Activated CD4-positive, CD25-positive, alpha-beta regulatory T cell (primary cell): ENCODE results near the gene ZNF791.
"Not testable (repeated sequence)": the region's sequence is repeated elsewhere in the genome, so short reads cannot be mapped to it uniquely, and the experiment has no call there.

ENCODE experiments used
- DNase-seq, 4 experiments: peaks; one replicate each; lab custom pipeline; 2025; lab: John Stamatoyannopoulos, UW

ZNF791 gene

DNA sequence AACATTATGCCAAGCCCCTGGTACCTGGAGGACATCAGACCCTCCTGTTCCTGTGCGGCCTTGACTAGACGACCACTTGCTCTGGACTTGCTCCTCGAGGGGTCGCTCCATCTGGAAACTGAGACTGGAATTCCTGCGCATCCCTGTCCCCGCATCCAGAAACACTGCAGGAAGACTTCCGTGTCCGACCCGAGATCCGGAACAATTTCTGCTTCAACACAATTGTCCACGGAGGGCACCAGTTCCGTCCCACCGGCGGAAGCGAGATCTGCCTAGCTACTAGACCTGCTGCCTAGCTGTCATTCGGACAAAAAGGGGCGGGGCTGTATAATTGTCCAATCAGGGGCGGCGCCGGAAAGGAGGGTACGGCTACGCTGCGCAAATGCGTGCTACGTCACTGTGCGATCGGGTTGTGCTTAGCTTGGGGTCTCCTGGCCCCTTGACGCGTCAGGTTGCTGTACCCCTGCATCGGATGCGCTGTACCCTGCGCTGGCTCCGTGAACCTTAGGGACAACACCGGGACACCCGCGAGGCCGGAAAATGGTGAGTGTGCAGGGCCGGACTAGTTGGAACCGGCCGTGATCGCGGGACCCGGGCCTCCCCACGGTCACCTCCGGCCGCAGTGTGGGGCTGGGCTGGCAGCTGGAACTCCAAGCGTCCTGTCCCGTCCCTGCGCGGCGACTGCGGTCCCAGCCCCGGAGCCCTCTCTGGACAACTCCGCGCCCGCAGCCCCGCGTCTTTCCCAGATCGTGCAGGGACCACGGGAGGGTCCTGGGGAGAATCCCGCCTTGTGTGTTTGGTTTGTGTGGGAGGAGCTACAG lies at the start of gene ZNF791, which contains the start of gene ZNF490:
TSS of gene ZNF791 (plus strand) at position 381 of the 821 bp plus-strand sequence. CDS start at position 541, 160 bp downstream.
TSS of gene ZNF490 (minus strand) at position 274 of the 821 bp plus-strand sequence. CDS start at position 141, 133 bp downstream.
- peak; percentile 90 to 93 (median 92) for DNase-seq

DNA sequence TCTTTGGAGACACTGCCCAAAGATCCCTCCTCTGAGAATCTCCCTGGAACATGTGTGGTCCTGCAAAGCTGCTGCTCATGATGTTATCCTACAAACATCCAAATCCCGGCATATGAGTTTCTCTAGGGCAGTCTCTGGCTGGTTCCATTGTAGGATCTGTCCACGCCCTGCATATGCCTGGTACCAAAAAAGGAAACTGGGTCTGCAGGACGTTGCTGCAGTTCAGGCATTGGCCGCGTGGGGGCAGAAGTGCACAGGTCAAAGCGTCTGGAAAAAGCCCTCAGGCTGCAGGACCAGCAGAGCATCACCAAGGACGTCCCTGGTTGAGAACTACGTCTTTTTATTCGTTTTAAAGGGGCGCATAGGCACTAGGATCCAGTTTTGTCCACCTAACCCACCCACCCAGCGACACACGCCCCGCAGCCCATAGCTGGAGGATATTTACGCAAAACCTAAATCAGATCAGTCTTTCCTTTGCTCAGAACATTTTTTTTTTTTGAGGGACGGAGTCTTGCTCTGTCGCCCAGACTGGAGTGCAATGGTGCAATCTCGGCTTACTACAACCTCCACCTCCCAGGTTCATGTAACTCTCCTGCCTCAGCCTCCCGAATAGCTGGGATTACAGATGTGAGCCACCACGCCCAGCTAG lies 46.6 kb upstream of the ZNF791 start:
- peak; percentile 76 to 96 (median 86) for DNase-seq

DNA sequence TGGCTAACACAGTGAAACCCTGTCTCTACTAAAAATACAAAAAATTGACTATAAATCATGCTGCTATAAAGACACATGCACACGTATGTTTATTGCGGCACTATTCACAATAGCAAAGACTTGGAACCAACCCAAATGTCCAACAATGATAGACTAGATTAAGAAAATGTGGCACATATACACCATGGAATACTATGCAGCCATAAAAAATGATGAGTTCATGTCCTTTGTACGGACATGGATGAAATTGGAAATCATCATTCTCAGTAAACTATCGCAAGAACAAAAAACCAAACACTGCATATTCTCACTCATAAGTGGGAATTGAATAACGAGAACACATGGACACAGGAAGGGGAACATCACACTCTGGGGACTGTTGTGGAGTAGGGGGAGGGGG lies 44.3 kb upstream of the ZNF791 start:
- DNase-seq, result not testable (repeated sequence)

DNA sequence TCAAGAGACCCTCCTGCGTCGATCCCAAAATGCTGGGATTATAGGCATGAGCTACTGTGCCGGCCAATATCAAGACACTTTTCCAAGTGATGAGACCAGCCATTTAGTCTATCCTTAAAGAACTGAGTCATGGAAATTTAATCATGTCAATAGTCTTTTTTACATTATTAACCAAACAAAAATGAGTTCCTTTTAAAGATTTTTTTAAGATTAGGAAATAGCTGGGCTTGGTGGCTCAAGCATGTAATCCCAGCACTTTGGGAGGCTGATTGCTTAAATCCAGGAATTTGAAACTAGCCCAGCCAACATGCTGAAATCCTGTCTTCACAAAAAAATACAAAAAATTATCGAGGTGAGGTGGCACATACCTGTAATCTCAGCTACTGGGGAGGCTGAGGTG lies 42.8 kb upstream of the ZNF791 start:
- DNase-seq, result no peak

DNA sequence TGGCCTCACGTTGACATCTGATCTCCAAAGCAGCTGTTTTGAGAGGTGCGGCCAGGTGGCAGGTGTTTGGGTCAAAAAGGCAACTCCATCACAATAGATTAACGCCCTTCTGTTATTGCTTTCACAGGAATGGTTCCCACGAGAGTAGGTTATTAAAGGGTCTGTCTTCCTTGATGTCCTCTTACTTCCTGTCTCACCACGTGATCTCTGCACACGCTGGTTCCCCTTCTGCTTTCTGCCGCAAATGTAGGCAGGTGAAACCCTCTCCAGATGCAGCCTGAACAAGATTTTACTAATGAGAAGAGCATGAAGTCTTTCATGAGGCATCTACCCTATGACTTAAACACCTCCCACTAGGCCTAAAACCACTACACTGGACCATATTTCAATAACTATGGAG lies 36.7 kb upstream of the ZNF791 start:
- no peak for DNase-seq

DNA sequence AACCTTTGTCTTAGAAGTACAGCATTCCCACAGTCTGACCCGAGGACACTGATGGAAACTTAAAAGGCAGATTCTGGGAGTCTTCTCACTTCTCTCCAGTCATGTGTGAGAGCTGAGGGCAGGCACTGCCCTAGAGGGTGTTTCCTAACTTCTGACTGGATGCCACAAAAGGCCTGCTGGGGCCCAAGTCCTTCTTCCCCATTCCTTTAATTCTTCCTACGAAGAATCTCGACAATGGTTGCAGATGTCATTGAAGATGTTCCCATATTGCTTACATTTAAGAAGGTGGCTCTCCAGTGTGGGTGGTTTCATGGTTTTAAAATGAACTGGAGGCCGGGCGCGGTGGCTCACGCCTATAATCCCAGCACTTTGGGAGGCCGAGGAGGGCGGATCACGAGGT lies 32.1 kb upstream of the ZNF791 start:
- DNase-seq, result no peak

DNA sequence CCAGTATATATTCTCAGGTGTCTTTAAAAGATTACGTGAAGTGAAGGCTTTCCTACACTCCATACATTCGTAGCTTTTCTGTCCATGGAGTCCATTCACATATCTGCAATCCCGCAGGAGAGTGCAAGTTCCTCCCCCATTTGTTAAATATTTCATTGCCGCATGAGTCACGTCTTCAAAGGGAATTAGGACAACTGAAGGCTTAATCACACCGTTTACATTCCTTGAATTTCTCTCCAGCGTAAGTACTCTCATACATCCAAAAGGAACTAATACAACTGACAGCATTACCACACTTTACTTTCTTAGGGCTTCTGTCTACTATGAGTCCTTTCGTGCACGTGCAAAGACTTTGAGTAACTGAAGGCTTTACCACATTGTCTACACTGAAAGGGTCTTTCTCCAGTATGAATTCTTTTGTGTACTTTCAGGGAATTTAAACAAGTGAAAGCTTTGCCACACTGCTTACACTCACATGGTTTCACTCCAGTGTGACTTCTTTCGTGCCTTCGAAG lies 30.5 kb upstream of the ZNF791 start:
- no peak for DNase-seq

DNA sequence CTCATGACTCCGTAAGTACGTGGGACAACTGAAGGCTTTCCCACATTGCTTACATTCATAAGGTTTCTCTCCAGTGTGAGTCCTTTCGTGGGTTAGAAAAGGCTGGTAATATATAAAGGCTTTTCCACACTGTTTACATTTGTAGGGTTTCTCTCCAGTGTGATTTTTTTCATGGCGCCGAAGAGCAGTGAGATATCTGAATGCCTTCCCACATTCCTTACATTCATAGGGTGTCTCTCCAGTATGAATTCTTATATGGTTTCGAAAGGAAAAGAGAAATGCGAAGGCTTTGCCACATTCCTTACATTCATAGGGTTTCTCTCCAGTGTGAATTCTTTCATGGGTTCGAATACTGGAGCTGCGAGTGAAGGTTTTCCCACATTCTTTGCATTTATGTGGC lies 29.6 kb upstream of the ZNF791 start:
- no peak for DNase-seq

DNA sequence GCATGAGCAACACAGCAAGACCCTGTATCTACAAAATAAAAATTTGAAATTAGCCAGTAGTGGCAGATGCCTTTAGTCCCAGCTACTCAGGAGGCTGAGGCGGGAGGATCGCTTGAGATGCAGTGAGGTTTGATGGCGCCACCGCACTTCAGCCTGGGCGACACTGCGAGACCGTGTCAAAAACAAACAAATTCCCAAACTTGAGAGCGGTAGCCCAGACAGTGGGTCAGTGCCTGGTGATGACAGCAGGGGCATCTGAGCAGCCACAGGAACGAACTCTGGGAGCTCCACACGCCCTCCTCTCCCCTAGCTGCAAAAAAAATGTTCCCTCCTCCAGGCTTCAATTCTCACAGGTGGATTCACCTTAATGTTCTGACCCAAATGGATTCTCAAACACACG lies 14.2 kb upstream of the ZNF791 start:
- no peak for DNase-seq

DNA sequence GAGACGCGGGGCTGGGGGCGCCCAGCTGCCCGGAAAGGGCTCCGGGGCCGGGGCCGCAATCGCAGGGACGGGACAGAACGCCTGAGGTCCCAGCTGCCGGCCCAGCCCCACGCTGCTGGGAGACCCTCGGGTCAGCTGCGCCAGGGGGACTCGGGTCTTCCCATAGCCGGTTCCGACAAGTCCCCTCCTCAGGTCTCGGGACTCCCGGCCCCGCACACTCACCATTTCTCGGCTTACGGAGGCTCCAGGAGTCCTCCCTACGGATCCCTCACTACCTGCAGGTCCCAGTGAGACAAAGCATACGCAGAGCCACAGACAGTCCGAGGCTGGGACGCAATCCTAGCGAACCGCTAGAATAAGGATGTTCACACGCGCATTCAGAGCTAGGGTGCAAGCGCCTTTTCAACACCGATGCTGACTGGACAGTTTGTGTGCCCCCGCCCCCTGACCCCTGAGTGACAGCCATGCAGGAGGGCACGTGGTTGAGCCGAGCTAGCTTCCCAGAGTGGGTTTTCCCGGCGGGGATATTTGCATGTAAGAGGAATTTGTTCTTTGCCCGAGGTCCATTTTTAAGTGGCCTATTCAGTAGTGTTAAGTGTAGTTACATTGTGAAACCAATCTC lies 13.7 kb upstream of the ZNF791 start:
- DNase-seq, result no peak

DNA sequence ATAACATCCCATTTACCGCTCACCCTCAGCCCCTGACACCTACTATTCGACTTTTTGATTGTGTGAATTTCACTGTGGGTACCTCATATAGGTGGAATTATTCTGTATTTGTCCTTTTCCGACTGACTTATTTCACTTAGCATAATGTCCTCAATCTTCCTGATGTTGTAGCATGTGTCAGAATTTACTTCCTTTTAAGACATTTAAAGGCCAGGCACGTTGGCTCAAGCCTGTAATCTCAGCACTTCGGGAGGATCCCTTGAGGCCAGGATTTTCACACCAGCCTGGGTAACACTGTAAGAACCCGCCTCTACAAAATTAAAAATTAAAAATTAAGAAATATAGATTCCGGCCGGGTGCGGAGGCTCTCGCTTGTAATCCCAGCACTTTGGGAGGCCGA lies 13.1 kb upstream of the ZNF791 start:
- no peak for DNase-seq

DNA sequence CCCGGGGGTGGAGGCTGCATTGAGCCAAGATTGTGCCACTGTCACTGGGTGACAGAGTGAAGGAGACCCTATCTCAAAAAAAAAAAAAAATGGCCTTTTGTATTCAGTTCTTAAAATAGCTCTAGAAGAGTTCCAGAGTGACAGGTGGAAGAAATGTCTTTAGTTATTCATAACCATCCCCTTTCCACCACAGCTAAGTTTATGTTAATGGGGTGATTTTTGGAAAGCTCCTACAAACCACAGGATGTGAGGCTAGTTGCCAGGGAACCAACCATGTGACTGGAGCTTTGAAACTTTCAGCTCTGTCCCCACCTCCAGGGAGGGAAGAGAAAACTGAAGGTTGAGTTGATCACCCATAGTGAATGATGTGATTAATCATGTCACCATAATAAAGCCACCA lies 7.0 kb upstream of the ZNF791 start:
- peak in 1 of 4 experiments; percentile 4 for DNase-seq

DNA sequence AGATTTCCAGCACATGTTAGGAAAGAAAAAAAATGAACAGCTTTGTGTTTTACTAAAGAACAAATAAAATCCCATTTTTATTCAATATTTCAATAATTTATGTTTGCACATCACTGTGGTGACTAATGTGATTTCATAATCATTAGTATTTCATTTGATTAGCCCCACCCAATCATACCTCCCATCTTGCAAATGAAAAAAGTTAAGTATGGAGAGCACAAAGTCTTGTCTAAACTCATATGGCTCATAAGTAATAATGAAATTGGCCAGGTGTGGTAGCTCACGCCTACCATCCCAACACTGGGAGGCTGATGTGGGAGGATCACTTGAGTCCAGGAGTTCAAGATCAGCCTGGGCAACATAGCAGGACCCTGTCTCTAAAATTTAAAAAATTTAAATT lies 3.9 kb upstream of the ZNF791 start:
- no peak for DNase-seq

DNA sequence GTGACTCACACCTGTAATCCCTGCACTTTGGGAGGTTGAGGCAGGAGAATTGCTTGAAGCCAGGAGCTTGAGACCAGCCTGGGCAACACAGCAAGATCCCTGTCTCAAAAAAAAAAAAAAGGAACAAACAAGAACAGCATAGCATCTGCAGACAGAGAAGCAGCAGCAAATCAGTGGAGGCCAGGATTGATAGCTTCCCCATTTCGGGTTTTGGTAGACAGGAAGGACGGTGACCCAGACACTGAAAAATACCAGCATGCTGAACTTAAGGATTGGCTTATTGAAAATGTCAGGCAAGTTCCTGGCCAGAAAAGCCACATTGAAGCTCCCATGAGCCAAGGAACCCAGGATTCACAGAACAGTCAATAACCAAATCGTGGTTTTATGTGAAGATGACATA lies 3.1 kb upstream of the ZNF791 start:
- DNase-seq, result no peak

DNA sequence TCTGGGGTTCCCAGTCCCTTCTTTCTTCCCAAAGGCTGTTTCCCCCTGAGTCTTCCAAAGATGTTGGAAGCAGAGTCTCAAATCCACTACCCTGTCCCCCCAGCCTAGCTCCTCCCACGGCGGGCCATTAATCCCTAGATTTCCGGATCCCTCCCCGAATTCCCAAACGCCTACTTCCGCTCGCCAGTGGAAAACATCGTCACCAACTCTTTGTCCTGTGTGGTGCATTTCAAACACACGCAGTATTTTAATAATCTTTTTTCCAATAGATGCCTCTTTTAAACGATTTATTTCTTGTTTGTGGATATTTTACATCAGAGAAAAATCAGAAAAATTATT lies 610 bp downstream of the ZNF791 start:
- DNase-seq, result no peak

DNA sequence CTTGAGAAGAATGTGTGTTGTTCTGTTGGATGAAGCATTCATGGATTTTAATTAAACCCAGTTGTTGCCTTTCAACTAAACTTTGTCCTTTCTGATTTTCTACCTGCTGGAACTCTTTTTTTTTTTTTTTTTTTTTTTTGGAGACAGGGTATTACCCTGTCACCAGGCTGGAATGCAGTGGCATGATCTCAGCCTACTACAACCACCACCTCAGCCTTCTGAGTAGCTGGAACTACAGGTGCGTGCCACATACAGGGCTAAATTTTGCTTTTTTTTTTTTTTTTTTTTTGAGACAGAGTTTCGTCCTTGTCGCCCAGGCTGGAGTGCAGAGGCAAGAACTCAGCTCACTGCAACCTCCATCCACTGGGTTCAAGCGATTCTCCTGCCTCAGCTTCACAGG lies 6.9 kb downstream of the ZNF791 start:
- DNase-seq, result no peak

DNA sequence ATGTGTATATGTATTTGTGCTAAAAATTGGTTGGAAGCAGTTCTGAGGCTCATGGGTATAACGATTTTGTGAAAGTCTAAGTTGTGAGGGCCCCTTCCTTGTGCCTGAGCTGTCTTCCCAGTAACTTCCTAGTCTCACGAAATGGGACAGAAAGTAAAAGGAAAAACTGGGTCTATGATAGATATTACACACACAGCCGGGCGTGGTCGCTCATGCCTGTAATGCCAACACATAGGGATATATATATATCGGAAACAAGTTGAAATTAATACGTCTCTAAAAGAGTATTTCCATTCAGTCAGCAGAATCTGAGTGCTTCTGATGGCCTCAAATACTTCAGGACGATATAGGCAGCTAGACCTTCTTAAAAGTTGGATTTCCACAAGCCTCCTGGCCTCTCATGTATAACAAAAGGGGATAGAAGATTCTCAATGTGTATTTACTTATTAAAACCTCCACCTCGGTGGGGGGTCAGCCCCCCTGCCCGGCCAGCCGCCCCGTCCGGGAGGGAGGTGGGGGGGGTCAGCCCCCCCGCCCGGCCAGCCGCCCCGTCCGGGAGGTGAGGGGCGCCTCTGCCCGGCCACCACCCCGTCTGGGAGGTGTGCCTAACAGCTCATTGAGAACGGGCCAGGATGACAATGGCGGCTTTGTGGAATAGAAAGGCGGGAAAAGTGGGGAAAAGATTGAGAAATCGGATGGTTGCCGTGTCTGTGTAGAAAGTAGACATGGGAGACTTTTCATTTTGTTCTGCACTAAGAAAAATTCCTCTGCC lies 10.7 kb downstream of the ZNF791 start:
- DNase-seq, result not testable (repeated sequence)

DNA sequence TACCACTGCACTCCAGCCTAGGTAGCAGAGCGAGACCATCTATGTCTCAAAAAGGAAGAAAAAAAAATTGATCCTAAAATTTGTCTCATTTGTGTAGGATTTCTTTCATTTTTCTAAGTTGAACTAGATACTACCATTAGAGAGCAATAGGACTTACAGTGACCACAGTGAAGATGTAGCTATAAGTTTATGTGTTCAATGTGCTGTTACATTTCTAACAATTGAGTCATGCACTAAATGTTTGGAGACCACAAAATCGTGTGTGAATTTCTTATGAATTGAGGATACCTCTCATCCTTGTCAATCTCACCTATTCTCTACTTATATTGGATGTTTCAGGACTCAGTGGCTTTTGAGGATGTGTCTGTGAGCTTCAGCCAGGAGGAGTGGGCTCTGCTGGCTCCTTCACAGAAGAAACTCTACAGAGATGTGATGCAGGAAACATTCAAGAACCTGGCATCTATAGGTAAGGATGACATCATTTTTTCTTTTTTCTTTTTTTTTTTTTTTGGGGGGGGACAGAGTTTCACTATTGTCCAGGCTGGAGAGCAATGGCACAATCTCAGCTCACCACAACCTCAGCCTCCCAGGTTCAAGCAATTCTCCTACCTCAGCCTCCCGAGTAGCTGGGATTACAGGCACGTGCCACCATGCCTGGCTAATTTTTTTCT lies 12.8 kb downstream of the ZNF791 start:
- DNase-seq, result no peak

DNA sequence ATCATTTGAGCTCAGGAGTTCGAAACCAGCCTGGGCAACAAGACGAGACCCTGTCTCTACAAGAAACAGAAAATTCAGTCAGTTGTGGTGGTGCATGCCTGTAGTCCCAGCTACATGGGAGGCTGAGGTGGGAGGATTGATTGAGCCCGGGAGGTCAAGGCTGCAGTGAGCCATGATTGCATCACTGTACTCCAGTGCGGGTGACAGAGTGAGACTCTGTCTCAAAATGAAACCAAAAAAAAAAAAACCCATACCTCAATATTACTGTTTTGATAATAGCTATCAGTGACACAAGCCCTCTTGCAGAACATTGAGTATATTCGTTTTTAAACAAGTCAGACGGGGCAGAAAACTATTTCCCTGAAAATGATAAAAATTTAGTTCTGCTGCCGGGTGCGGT lies 16.2 kb downstream of the ZNF791 start:
- DNase-seq, result no peak

DNA sequence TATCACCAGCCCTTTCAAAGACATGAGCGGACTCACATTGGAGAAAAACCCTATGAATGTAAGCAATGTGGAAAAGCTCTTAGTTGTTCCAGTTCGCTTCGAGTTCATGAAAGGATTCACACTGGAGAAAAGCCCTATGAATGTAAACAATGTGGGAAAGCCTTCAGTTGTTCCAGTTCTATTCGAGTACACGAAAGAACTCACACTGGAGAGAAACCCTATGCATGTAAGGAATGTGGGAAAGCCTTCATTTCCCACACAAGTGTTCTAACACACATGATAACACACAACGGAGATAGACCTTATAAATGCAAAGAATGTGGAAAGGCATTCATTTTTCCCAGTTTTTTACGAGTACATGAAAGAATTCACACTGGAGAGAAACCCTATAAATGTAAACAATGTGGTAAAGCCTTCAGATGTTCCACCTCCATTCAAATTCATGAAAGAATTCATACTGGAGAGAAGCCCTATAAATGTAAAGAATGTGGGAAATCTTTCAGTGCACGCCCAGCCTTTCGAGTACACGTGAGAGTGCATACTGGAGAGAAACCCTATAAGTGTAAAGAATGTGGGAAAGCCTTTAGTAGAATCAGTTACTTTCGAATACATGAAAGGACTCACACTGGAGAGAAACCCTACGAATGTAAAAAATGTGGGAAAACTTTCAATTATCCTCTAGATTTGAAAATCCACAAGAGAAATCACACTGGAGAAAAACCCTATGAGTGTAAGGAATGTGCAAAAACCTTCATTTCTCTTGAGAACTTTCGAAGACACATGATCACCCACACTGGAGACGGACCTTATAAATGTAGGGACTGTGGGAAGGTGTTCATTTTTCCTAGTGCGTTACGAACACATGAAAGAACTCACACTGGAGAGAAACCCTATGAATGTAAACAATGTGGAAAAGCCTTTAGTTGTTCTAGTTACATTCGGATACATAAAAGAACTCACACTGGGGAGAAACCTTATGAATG lies 17.6 kb downstream of the ZNF791 start:
- DNase-seq, result no peak
